Measurements from ENCODE around the gene UMODL1. TPM values are rescaled to one million over a fixed set of nuclear protein-coding genes. Genes with fewer than 3 reads are reported as not detected.

The UMODL1 gene
- total RNA-seq, 2 experiments from 2014 or later: 7.4 to 12.3 TPM

DNA sequence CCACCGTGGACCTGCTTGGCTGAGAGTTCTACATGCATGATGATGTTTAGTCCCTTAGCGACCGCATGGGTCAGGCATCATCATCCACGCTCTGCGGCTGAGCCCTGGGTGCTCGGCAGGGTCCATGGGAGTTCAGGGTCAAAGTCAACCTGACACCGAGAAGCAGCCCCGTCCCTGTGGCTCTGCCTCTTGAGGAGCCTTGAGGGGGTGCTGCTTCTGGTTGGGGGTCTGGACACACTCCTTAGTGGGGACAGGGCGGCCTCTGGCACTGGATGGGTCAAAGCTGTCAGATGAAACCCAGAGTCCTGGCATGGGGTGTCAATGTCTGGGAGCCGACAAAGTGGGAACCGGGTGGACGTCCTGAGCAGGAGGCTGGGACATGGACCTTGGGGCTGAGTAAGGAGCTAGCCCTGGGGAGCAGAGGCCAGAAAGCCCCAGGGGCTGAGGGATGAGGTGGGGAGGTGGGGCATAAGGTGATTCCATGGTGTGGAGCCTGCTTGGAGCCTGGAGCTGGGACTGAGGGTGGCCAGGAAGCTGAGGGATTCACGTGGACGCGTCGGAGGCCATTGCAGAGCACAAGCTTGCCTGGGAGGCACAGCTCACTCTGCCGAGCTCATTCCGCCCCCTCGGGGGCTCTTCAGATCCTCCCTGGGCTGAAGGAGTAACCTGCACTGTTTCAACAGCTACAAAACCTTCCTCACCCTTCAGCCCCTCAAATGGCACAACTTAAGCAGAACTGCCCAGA lies 53.9 kb downstream of the UMODL1 start:
- peak overlapping the region; percentile 48 for H3K4me2 ChIP-seq (ENCODE audit: low read length)
- CTCF ChIA-PET (ENCODE audit: unreplicated experiment): interaction anchor here (0.6 kb wide), 1 partner anchor 109 kb away, joined by 3 read pairs; no protein-coding TSS in a partner anchor
- POLR2A ChIA-PET: interaction anchor here (1.2 kb wide), 1 partner anchor 62 kb away, joined by 4 read pairs; no protein-coding TSS in a partner anchor

DNA sequence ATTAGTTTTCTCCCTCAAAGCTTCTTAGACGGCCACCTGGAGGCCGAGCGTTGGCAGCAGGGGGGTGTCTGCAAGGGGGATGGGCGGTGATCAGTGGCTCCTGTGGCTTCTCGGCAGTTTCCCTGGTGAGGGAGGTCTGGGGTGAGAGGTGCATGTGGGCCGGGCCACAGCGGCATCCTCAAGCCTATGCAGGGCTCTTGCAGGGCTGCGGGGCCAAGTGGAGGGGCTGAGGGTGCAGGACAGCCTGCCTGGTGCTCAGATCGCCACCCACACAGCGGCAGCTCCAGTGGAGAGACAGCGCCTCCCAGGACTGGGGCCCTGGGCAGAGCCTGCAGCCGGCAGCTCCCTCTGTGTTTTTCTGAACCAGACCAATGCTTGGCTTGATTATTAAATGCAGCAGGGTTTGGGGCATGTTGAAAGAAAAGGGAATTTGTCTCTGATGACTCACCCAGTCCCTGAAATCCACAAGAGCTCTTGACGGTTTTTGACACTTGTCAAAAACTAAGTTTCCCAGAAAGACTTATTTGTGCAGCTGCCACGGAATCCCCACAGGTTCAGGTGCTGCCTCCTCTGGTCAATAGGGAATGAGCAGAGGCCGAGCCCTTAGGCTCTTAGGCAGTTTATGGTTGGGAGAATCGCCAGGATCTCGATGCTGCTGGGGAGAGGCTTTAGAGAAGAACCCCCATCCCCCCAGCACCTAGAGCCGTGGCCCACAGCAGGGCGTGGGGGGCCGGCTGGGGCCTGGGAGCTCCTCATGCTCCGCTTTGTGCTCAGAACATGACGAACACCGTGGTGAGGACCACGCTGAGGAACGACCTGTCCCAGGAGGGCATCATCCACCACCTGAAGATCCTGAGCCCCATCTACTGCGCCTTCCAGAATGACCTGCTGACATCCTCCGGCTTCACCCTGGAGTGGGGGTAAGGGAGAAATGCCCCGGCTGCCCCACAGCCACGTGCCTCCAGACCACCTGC lies 54.7 kb downstream of the UMODL1 start:
- Histone ChIP-seq H3K79me2 (ENCODE audit: insufficient read depth, low read depth, low read length) (peaks cover 18% of the 10 kb centered on the region; the same call in 1 of the 2 replicates), H3K36me3 (ENCODE audit: insufficient read depth, low read length) (peaks cover 37% of the 10 kb centered on the region), H3K4me1 (ENCODE audit: insufficient read depth, low read length, poor library complexity, severe bottlenecking) (peaks cover 70% of the 10 kb centered on the region), H3K27ac (ENCODE audit: low read depth, low read length, poor library complexity, severe bottlenecking) (peak overlapping the region; percentile 45), H3K9me3 (ENCODE audit: low read length) (no peaks in the 10 kb centered on the region), H4K20me1 (ENCODE audit: insufficient read depth, low read length) (no peaks in the 10 kb centered on the region), H3K9me2 (ENCODE audit: insufficient read depth, low read length) (no peaks in the 10 kb centered on the region), H2AFZ (ENCODE audit: low read length) (no peak overlapping the region), H3K4me3 (ENCODE audit: low read depth, low read length, poor library complexity, severe bottlenecking) (peak overlapping the region; percentile 17), H3K4me2 (ENCODE audit: low read length) (peak overlapping the region; percentile 48)
- ChIA-PET POLR2A (interaction anchor here (1.2 kb wide), 1 partner anchor 61 kb away, joined by 4 read pairs; no protein-coding TSS in a partner anchor), CTCF (ENCODE audit: unreplicated experiment) (interaction anchor here (0.6 kb wide), 1 partner anchor 108 kb away, joined by 3 read pairs; no protein-coding TSS in a partner anchor)
- peak; percentile 64 for DNase-seq (ENCODE audit: low spot score)
- TF ChIP-seq, protein P1, sequence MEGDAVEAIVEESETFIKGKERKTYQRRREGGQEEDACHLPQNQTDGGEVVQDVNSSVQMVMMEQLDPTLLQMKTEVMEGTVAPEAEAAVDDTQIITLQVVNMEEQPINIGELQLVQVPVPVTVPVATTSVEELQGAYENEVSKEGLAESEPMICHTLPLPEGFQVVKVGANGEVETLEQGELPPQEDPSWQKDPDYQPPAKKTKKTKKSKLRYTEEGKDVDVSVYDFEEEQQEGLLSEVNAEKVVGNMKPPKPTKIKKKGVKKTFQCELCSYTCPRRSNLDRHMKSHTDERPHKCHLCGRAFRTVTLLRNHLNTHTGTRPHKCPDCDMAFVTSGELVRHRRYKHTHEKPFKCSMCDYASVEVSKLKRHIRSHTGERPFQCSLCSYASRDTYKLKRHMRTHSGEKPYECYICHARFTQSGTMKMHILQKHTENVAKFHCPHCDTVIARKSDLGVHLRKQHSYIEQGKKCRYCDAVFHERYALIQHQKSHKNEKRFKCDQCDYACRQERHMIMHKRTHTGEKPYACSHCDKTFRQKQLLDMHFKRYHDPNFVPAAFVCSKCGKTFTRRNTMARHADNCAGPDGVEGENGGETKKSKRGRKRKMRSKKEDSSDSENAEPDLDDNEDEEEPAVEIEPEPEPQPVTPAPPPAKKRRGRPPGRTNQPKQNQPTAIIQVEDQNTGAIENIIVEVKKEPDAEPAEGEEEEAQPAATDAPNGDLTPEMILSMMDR (conservative IDR thresholded peaks at IDR 0.05; ENCODE audit: low read length): peak; percentile 52
- TF ChIP-seq EZH2phosphoT487 (IDR thresholded peaks at IDR 0.05; ENCODE audit: borderline replicate concordance, low read depth, low read length): no peak
- intact Hi-C loops (cut with micrococcal nuclease; ENCODE audit: unreplicated experiment): no loop called here
- BruUV-seq (replicated peaks): no TSS peak

More for the DNA sequence above, 53.9 kb downstream of the UMODL1 start:
- intact Hi-C loops (cut with micrococcal nuclease; ENCODE audit: unreplicated experiment): no loop called here
- H4K20me1 ChIP-seq (ENCODE audit: insufficient read depth, low read length): no peaks in the 10 kb centered on the region
- H3K4me1 ChIP-seq (ENCODE audit: insufficient read depth, low read length, poor library complexity, severe bottlenecking): peaks cover 75% of the 10 kb centered on the region
- no peak overlapping the region for H2AFZ ChIP-seq (ENCODE audit: low read length)
- H3K27ac ChIP-seq (ENCODE audit: low read depth, low read length, poor library complexity, severe bottlenecking): peak overlapping the region; percentile 45
- H3K9me2 ChIP-seq (ENCODE audit: insufficient read depth, low read length): no peaks in the 10 kb centered on the region
- BruUV-seq (replicated peaks): no TSS peak
- peak overlapping the region; percentile 17 for H3K4me3 ChIP-seq (ENCODE audit: low read depth, low read length, poor library complexity, severe bottlenecking)
- no peak for TF ChIP-seq EZH2phosphoT487 (IDR thresholded peaks at IDR 0.05; ENCODE audit: borderline replicate concordance, low read depth, low read length)
- TF ChIP-seq, protein P1 (conservative IDR thresholded peaks at IDR 0.05; ENCODE audit: low read length): no peak
- DNase-seq (ENCODE audit: low spot score): no peak
- peaks cover 19% of the 10 kb centered on the region; the same call in 1 of the 2 replicates for H3K79me2 ChIP-seq (ENCODE audit: insufficient read depth, low read depth, low read length)
- no peaks in the 10 kb centered on the region for H3K9me3 ChIP-seq (ENCODE audit: low read length)
- peaks cover 32% of the 10 kb centered on the region for H3K36me3 ChIP-seq (ENCODE audit: insufficient read depth, low read length)

Measured in OCI-LY7 (cell line).